H1 (cell line): ENCODE results near the gene C3. TPM values are rescaled to one million over a fixed set of nuclear protein-coding genes. Genes with fewer than 3 reads are reported as not detected.

Experiments
- CTCF ChIA-PET: fragments of 300-600 bp; sonication (Branson Sonifier 250); formaldehyde crosslinking; loops from one replicate; lab custom pipeline; 2021; ENCODE audit not compliant: partially characterized antibody; lab: Charles Lee
- POLR2A ChIA-PET: fragments of 300-600 bp; sonication (Branson Sonifier 250); formaldehyde crosslinking; loops from one replicate; lab custom pipeline; 2021; ENCODE audit warnings: inconsistent platforms; ENCODE audit not compliant: partially characterized antibody; lab: Charles Lee
- DNase-seq, 2 experiments: peaks; one replicate each; pipeline versions ENCODE4 v3.0.0 to v3.0.0-alpha.2; 2010 to 2022; ENCODE audit warnings: low spot score in 2 of 2, low read depth in 1 of 2, mixed read lengths in 1 of 2
- FAIRE-seq: peaks from 2 replicates; lab custom pipeline; 2011; peaks lifted over from hg19 to GRCh38; lab: Jason Lieb, UNC
- H2AFZ ChIP-seq: 2 replicates; pipeline ENCODE4 v1.8.1; 2012; ENCODE audit warnings: low read length, inconsistent platforms
- H2AK5ac ChIP-seq: 2 replicates; pipeline ENCODE4 v1.6.1; 2013; ENCODE audit warnings: low read depth, low read length
- H2BK120ac ChIP-seq: replicated peaks from 2 replicates; pipeline ENCODE3; 2013; ENCODE audit warnings: low read depth, low read length, inconsistent platforms
- H2BK12ac ChIP-seq: 2 replicates; pipeline ENCODE4 v1.6.1; 2013; ENCODE audit warnings: low read depth, low read length
- H2BK15ac ChIP-seq: 2 replicates; pipeline ENCODE4 v1.6.1; 2013; ENCODE audit warnings: low read length
- H2BK20ac ChIP-seq: 2 replicates; pipeline ENCODE4 v1.6.1; 2013; ENCODE audit warnings: low read length
- H2BK5ac ChIP-seq: 2 replicates; pipeline ENCODE4 v1.6.1; 2013; ENCODE audit warnings: low read depth, low read length
- H3K14ac ChIP-seq: 2 replicates; pipeline ENCODE4 v1.6.1; 2013; ENCODE audit warnings: inconsistent platforms; ENCODE audit not compliant: insufficient read length
- H3K18ac ChIP-seq: 2 replicates; pipeline ENCODE4 v1.6.1; 2013; ENCODE audit warnings: low read length; ENCODE audit errors: extremely low read depth
- H3K23ac ChIP-seq: 2 replicates; pipeline ENCODE4 v1.6.1; 2013; ENCODE audit warnings: inconsistent platforms; ENCODE audit not compliant: insufficient read length
- H3K23me2 ChIP-seq: 2 replicates; pipeline ENCODE4 v1.6.1; 2013; ENCODE audit warnings: low read depth, low read length
- H3K27ac ChIP-seq: 2 replicates; pipeline ENCODE4 v1.6.1; 2011; ENCODE audit warnings: low read depth, low read length, inconsistent platforms
- H3K27me3 ChIP-seq, 4 experiments: replicated peaks in 1 of 4; 1 replicate in 1 of 4; 2 replicates in 3 of 4; pipeline versions ENCODE4 v1.6.1 to v1.8.1; 2011 to 2013; ENCODE audit warnings: low read length in 3 of 4, mild to moderate bottlenecking in 3 of 4, inconsistent platforms in 2 of 4, mixed read lengths in 2 of 4, moderate library complexity in 1 of 4; ENCODE audit not compliant: control insufficient read depth in 3 of 4, insufficient read depth in 3 of 4; ENCODE audit errors: extremely low read depth in 1 of 4
- H3K36me3 ChIP-seq, 4 experiments: 2 replicates each; pipeline versions ENCODE4 v1.6.1 to v1.8.1; 2011 to 2013; ENCODE audit warnings: mild to moderate bottlenecking in 4 of 4, low read length in 3 of 4, moderate library complexity in 2 of 4, control low read depth in 1 of 4, inconsistent platforms in 1 of 4; ENCODE audit not compliant: insufficient read depth in 4 of 4, control insufficient read depth in 2 of 4
- H3K4ac ChIP-seq: replicated peaks from 2 replicates; pipeline ENCODE3; 2013; ENCODE audit warnings: low read length, low read depth, mixed read lengths, inconsistent platforms; ENCODE audit not compliant: insufficient read length
- H3K4me1 ChIP-seq, 4 experiments: replicated peaks in 1 of 4; 1 replicate in 1 of 4; 2 replicates in 3 of 4; pipeline versions ENCODE4 v1.6.1 to v1.8.1; 2011 to 2013; ENCODE audit warnings: low read length in 3 of 4, inconsistent platforms in 2 of 4, mixed read lengths in 1 of 4; ENCODE audit not compliant: insufficient read depth in 4 of 4, control insufficient read depth in 3 of 4
- H3K4me2 ChIP-seq, 2 experiments: 2 replicates each; pipeline versions ENCODE4 v1.6.1 to v1.8.1; 2011 to 2013; ENCODE audit warnings: low read depth in 2 of 2, low read length in 2 of 2, control low read depth in 1 of 2, inconsistent platforms in 1 of 2, mild to moderate bottlenecking in 1 of 2; ENCODE audit not compliant: insufficient read depth in 1 of 2
- H3K4me3 ChIP-seq, 4 experiments: fragments of 200-600, 300-600 bp in 1 of 4; sonication (generic), shearing (Covaris generic), sonication (Bioruptor Twin) in 1 of 4; 2 replicates each; pipeline versions ENCODE4 v1.5.1 to v1.8.1; 2011 to 2016; ENCODE audit warnings: low read length in 4 of 4, low read depth in 3 of 4, control low read depth in 2 of 4, inconsistent platforms in 2 of 4, mild to moderate bottlenecking in 2 of 4, mixed read lengths in 1 of 4, moderate library complexity in 1 of 4; ENCODE audit not compliant: insufficient read depth in 2 of 4; ENCODE audit errors: extremely low read depth in 1 of 4
- H3K56ac ChIP-seq: replicated peaks from 2 replicates; pipeline ENCODE3; 2013; ENCODE audit warnings: low read depth, mild to moderate bottlenecking, mixed read lengths, low read length, inconsistent platforms; ENCODE audit not compliant: insufficient read length
- H3K79me1 ChIP-seq: 2 replicates; pipeline ENCODE4 v1.6.1; 2013; ENCODE audit warnings: low read depth, low read length, control low read depth
- H3K79me2 ChIP-seq, 2 experiments: 2 replicates each; pipeline versions ENCODE4 v1.6.1 to v1.8.1; 2012 to 2013; ENCODE audit warnings: low read length in 2 of 2, mild to moderate bottlenecking in 2 of 2, inconsistent platforms in 1 of 2; ENCODE audit not compliant: insufficient read depth in 2 of 2, control insufficient read depth in 1 of 2
- H3K9ac ChIP-seq, 4 experiments: replicated peaks in 1 of 4; 1 replicate in 1 of 4; 2 replicates in 3 of 4; pipeline versions ENCODE4 v1.6.1 to v1.8.1; 2011 to 2013; ENCODE audit warnings: low read depth in 3 of 4, low read length in 3 of 4, control low read depth in 2 of 4, mild to moderate bottlenecking in 2 of 4, moderate library complexity in 2 of 4, inconsistent platforms in 1 of 4; ENCODE audit errors: extremely low read depth in 1 of 4
- H3K9me3 ChIP-seq, 2 experiments: 2 replicates each; pipeline versions ENCODE4 v1.6.1 to v1.8.1; 2012 to 2013; ENCODE audit warnings: mild to moderate bottlenecking in 2 of 2, moderate library complexity in 2 of 2, control low read depth in 1 of 2, inconsistent platforms in 1 of 2, low read depth in 1 of 2, low read length in 1 of 2, mixed read lengths in 1 of 2; ENCODE audit not compliant: insufficient read depth in 2 of 2
- H4K20me1 ChIP-seq, 2 experiments: replicated peaks in 1 of 2; 2 replicates each; pipeline versions ENCODE3 to v1.8.1; 2011 to 2013; ENCODE audit warnings: inconsistent platforms in 2 of 2, low read length in 2 of 2, mild to moderate bottlenecking in 1 of 2; ENCODE audit not compliant: insufficient read depth in 2 of 2, control insufficient read depth in 1 of 2
- H4K5ac ChIP-seq: 2 replicates; pipeline ENCODE4 v1.6.1; 2013; ENCODE audit warnings: low read length, low read depth, mixed read lengths, inconsistent platforms; ENCODE audit not compliant: insufficient read length
- H4K8ac ChIP-seq: 2 replicates; pipeline ENCODE4 v1.8.0; 2013; ENCODE audit warnings: mild to moderate bottlenecking, moderate library complexity, low read length, inconsistent platforms; ENCODE audit not compliant: insufficient read depth; ENCODE audit errors: extremely low read depth
- H4K91ac ChIP-seq: replicated peaks from 2 replicates; pipeline ENCODE3; 2013; ENCODE audit warnings: low read length, mixed read lengths, inconsistent platforms; ENCODE audit not compliant: insufficient read length
- BCL11A ChIP-seq, 2 experiments: IDR thresholded peaks; one replicate each; pipeline ENCODE4 v1.6.1; 2011; ENCODE audit warnings: low read depth in 2 of 2, low read length in 2 of 2, mild to moderate bottlenecking in 2 of 2
- CBX5 ChIP-seq: fragments of 300-800, 300-1000 bp; sonication (generic); IDR thresholded peaks from 2 replicates; pipeline ENCODE4 v1.7.1; 2016; ENCODE audit warnings: antibody characterized with exemption, low read length, low read depth
- CBX8 ChIP-seq: fragments of 300-800, 300-1000 bp; sonication (generic); IDR thresholded peaks from 2 replicates; pipeline ENCODE4 v1.7.1; 2016; ENCODE audit warnings: low read depth, low read length, borderline replicate concordance
- FOSL1 ChIP-seq: IDR thresholded peaks from 2 replicates; pipeline ENCODE4 v1.6.1; 2011; ENCODE audit warnings: mild to moderate bottlenecking, low read depth, low read length, moderate library complexity; ENCODE audit not compliant: insufficient read depth
- GTF2F1 ChIP-seq: IDR thresholded peaks from 2 replicates; pipeline ENCODE4 v1.6.1; 2012; ENCODE audit warnings: low read depth, low read length, improper control_type of control experiment, borderline replicate concordance
- KDM4A ChIP-seq: IDR thresholded peaks from one replicate; pipeline ENCODE4 v1.7.1; 2012; ENCODE audit warnings: low read depth, mild to moderate bottlenecking, moderate library complexity, low read length, inconsistent platforms; ENCODE audit not compliant: severe bottlenecking
- NANOG ChIP-seq: IDR thresholded peaks from 2 replicates; pipeline ENCODE4 v1.6.1; 2011; ENCODE audit warnings: low read length, low read depth, mild to moderate bottlenecking, inconsistent platforms; ENCODE audit not compliant: insufficient read depth, poor library complexity, severe bottlenecking
- POLR2AphosphoS5 ChIP-seq: IDR thresholded peaks from 2 replicates; pipeline ENCODE4 v1.6.1; 2011; ENCODE audit warnings: low read depth, low read length
- POU5F1 ChIP-seq: IDR thresholded peaks from 2 replicates; pipeline ENCODE4 v1.6.1; 2011; ENCODE audit warnings: low read depth, mild to moderate bottlenecking, low read length, moderate library complexity
- SAP30 ChIP-seq: fragments of 300-600 bp; sonication (generic); IDR thresholded peaks from 2 replicates; pipeline ENCODE4 v1.7.1; 2012; ENCODE audit warnings: low read length, moderate library complexity, mild to moderate bottlenecking, inconsistent platforms; ENCODE audit not compliant: insufficient read depth, insufficient replicate concordance
- SP2 ChIP-seq: IDR thresholded peaks from 2 replicates; pipeline ENCODE4 v1.6.1; 2012; ENCODE audit warnings: mild to moderate bottlenecking, low read length, inconsistent platforms
- TAF7 ChIP-seq: optimal IDR thresholded peaks from 2 replicates; pipeline ENCODE3; 2011; ENCODE audit warnings: low read depth, mild to moderate bottlenecking, inconsistent platforms, low read length, moderate library complexity, borderline replicate concordance
- WGBS, 2 experiments: shearing (Covaris generic) in 1 of 2; methylation state at CpG; one replicate each; pipeline versions ENCODE4 v1.1.6 to v1.1.7; 2013 to 2015; ENCODE audit warnings: low lambda C conversion rate in 2 of 2, mixed read lengths in 2 of 2, inconsistent platforms in 1 of 2, low coverage in 1 of 2, missing lambda C conversion rate in 1 of 2; ENCODE audit not compliant: insufficient replicate concordance in 2 of 2, insufficient coverage in 1 of 2, insufficient read length in 1 of 2; ENCODE audit errors: extremely low coverage in 1 of 2, missing lambda C conversion rate in 1 of 2; 5-methylcytosine and 5-hydroxymethylcytosine counted together
- polyA plus RNA-seq, 7 experiments: library from polyadenylated mRNA; depleted of rRNA in 3 of 7; stranded (reverse) in 5 of 7; unstranded in 2 of 7; fragments of >200 nt in 5 of 7; fragments of 200-250 nt in 2 of 7; gene quantifications; 1 replicate in 5 of 7; 2 replicates in 1 of 7; 4 replicates in 1 of 7; pipeline versions ENCODE4 v1.2.1 to v1.2.3, GENCODE V29; 2011 to 2013; ENCODE audit warnings: missing spikeins in 2 of 7, mixed read lengths in 2 of 7
- total RNA-seq: library from RNA; stranded (reverse); fragmentation: NEBNext Ultra II Directional; extraction: Animal tissue kit (Norgen Biotek cat#: 25700); gene quantifications from 2 replicates; pipeline ENCODE4 v1.2.1, GENCODE V29; 2021

Gene C3
- total and polyA plus RNA-seq, 2 of the 8 experiments (the other 6 are each of a cell fraction or from before 2014, with no cell fraction given): 6.4 to 12.8 TPM

GRCh38 chr19:6739883-6740588 lies 19.6 kb upstream of the C3 start:
- DNase-seq (peak in 1 of 2 experiments; percentile 83), FAIRE-seq (no peak)
- peak overlapping the region; percentile 37; the same call in 1 of the 2 replicates for H4K8ac ChIP-seq
- no peaks in the 10 kb centered on the region for H3K27me3 ChIP-seq
- H3K27ac ChIP-seq: peak overlapping the region; percentile 63; the same call in 1 of the 2 replicates
- peak overlapping the region; percentile 60 for H3K56ac ChIP-seq
- H3K18ac ChIP-seq: peak overlapping the region; percentile 87
- H3K4ac ChIP-seq: peak overlapping the region; percentile 65
- H3K4me2 ChIP-seq: peak overlapping the region; percentile 78 to 81
- no peak overlapping the region for H2BK120ac ChIP-seq
- H2BK15ac ChIP-seq: no peak overlapping the region; the same call in 1 of the 2 replicates
- peaks cover 0 to 13% of the 10 kb centered on the region in 2 experiments; a peak in 1 of 4 replicates for H3K79me2 ChIP-seq
- CTCF ChIA-PET: no interaction called here
- H3K4me3 ChIP-seq: peak overlapping the region; percentile 65 to 94 (median 78)
- H4K20me1 ChIP-seq: peaks cover 0 to 5% of the 10 kb centered on the region in 2 experiments
- peaks cover 6 to 28% (median 10%) of the 10 kb centered on the region in 4 experiments; a peak in 7 of 8 replicates for H3K36me3 ChIP-seq
- H3K9ac ChIP-seq: peak overlapping the region; percentile 48 to 70 (median 57); a peak in 5 of 7 replicates
- H4K5ac ChIP-seq: peak overlapping the region; percentile 26
- H3K4me1 ChIP-seq: peaks cover 4 to 33% (median 25%) of the 10 kb centered on the region in 4 experiments
- no peak overlapping the region for H2AFZ ChIP-seq
- H3K23me2 ChIP-seq: peaks cover 17% of the 10 kb centered on the region
- peak overlapping the region; percentile 81; the same call in 1 of the 2 replicates for H2BK5ac ChIP-seq
- H3K9me3 ChIP-seq: no peaks in the 10 kb centered on the region
- peaks cover 5% of the 10 kb centered on the region for H3K79me1 ChIP-seq
- H2AK5ac ChIP-seq: no peak overlapping the region
- 0% methylated on average over 14 of the region's 34 CpGs; no CpG with 5 or more reads in 1 of the 2 experiments for WGBS, 2 experiments
- H2BK20ac ChIP-seq: no peak overlapping the region
- H2BK12ac ChIP-seq: no peak overlapping the region
- H3K23ac ChIP-seq: no peak overlapping the region
- no peak overlapping the region for H4K91ac ChIP-seq
- POLR2A ChIA-PET: interaction anchor here (0.6 to 9.7 kb wide), 8 partner anchors 11 to 65 kb away, joined by 3 to 110 read pairs (median 4); partner anchors contain the start of gene SH2D3A
- H3K14ac ChIP-seq: no peak overlapping the region
- TF ChIP-seq KDM4A (peak; percentile 38), POU5F1 (no peak), FOSL1 (no peak), GTF2F1 (no peak), POLR2AphosphoS5 (no peak), CBX8 (no peak), TAF7 (no peak), BCL11A (IDR thresholded peaks at IDR 0.05; ENCODE audit: low read depth in 2 of 2, low read length in 2 of 2) (no peak), NANOG (no peak), CBX5 (no peak), SAP30 (peak; percentile 27), SP2 (no peak)
